K562 (cell line): ENCODE data around the gene COMTD1. TPM values are rescaled to one million over a fixed set of nuclear protein-coding genes. Genes with fewer than 3 reads are reported as not detected.

ENCODE experiments used
- ADNP ChIP-seq: fragments of 200-800 bp; sonication (Bioruptor generic); IDR thresholded peaks from 2 replicates; pipeline ENCODE4 v1.6.1; 2016; ENCODE audit warnings: missing genetic modification characterization, missing compliant biosample characterization
- CTCF ChIP-seq, 3 experiments: IDR thresholded peaks in 2 of 3; conservative IDR thresholded peaks in 1 of 3; 2 replicates each; pipeline ENCODE4 v1.5.1; 2011 to 2012; ENCODE audit warnings: low read length in 3 of 3, mild to moderate bottlenecking in 3 of 3, control low read depth in 2 of 3, improper control_type of control experiment in 1 of 3, inconsistent platforms in 1 of 3, low read depth in 1 of 3, mixed read lengths in 1 of 3, moderate library complexity in 1 of 3; ENCODE audit not compliant: insufficient read depth in 2 of 3
- E2F4 ChIP-seq: sonication (generic); formaldehyde crosslinking; IDR thresholded peaks from 2 replicates; pipeline ENCODE4 v1.8.0; 2022; ENCODE audit warnings: mild to moderate bottlenecking, low read depth, missing genetic modification reagents
- ESRRB ChIP-seq: fragments of 250-450 bp; sonication (Bioruptor Pico); IDR thresholded peaks from 2 replicates; pipeline ENCODE4 v1.5.0; 2020; ENCODE audit warnings: mild to moderate bottlenecking, moderate library complexity, borderline replicate concordance
- ETV6 ChIP-seq, 3 experiments: fragments of 150-350 bp in 1 of 3; sonication (generic) in 1 of 3; formaldehyde crosslinking in 1 of 3; IDR thresholded peaks; 2 replicates each; pipeline versions ENCODE4 v1.6.1 to v1.8.0; 2014 to 2022; ENCODE audit warnings: borderline replicate concordance in 2 of 3, low read depth in 2 of 3, antibody characterized with exemption in 1 of 3, low read length in 1 of 3, mild to moderate bottlenecking in 1 of 3, missing genetic modification reagents in 1 of 3
- FOXK2 ChIP-seq, 2 experiments: fragments of 450-650 bp; IDR thresholded peaks in 1 of 2; conservative IDR thresholded peaks in 1 of 2; 2 replicates each; pipeline ENCODE4 v1.6.1; 2016; ENCODE audit warnings: low read depth in 2 of 2, mild to moderate bottlenecking in 1 of 2
- GATAD2A ChIP-seq: fragments of 450-650 bp; IDR thresholded peaks from 2 replicates; pipeline ENCODE4 v1.6.1; 2017
- JUNB ChIP-seq: fragments of 450-650 bp; formaldehyde crosslinking; conservative IDR thresholded peaks from 2 replicates; pipeline ENCODE4 v1.4.0; 2020; ENCODE audit warnings: mild to moderate bottlenecking
- KDM5B ChIP-seq: fragments of 200-600 bp; sonication (generic); IDR thresholded peaks from 2 replicates; pipeline ENCODE4 v1.6.1; 2012; ENCODE audit warnings: low read depth, mild to moderate bottlenecking, moderate library complexity, low read length, control low read depth, inconsistent platforms; ENCODE audit not compliant: insufficient replicate concordance
- LCOR ChIP-seq: sonication (generic); formaldehyde crosslinking; IDR thresholded peaks from 2 replicates; pipeline ENCODE4 v1.8.0; 2022; ENCODE audit warnings: mild to moderate bottlenecking, missing genetic modification reagents
- NCOA1 ChIP-seq: fragments of 450-650 bp; IDR thresholded peaks from 2 replicates; pipeline ENCODE4 v1.6.1; 2016; ENCODE audit warnings: low read depth
- NFXL1 ChIP-seq: fragments of 450-650 bp; formaldehyde crosslinking; IDR thresholded peaks from 2 replicates; pipeline ENCODE4 v1.4.0; 2021; ENCODE audit warnings: mild to moderate bottlenecking
- PCBP2 ChIP-seq: fragments of 200-400 bp; formaldehyde crosslinking; IDR thresholded peaks from 2 replicates; pipeline ENCODE4 v1.6.1; 2018; ENCODE audit warnings: low read length, low read depth, mild to moderate bottlenecking, moderate library complexity; ENCODE audit not compliant: poor library complexity, severe bottlenecking
- POU5F1 ChIP-seq: fragments of 150-350 bp; IDR thresholded peaks from 2 replicates; pipeline ENCODE4 v1.6.1; 2014; ENCODE audit warnings: borderline replicate concordance, low read length, low read depth, mild to moderate bottlenecking; ENCODE audit not compliant: partially characterized antibody
- RFX7 ChIP-seq: fragments of 250-450 bp; sonication (Bioruptor Pico); IDR thresholded peaks from 2 replicates; pipeline ENCODE4 v1.5.1; 2021; ENCODE audit warnings: mild to moderate bottlenecking
- SLC30A9 ChIP-seq: fragments of 250-450 bp; sonication (Bioruptor Pico); IDR thresholded peaks from 2 replicates; pipeline ENCODE4 v1.8.0; 2022; ENCODE audit warnings: mild to moderate bottlenecking, moderate library complexity
- SMARCB1 ChIP-seq: IDR thresholded peaks from 2 replicates; pipeline ENCODE4 v1.6.1; 2011; ENCODE audit warnings: improper control_type of control experiment, low read depth; ENCODE audit not compliant: insufficient read length
- TAL1 ChIP-seq: fragments of 450-650 bp; IDR thresholded peaks from 2 replicates; pipeline ENCODE4 v1.6.1; 2016; ENCODE audit warnings: mild to moderate bottlenecking
- TBP ChIP-seq: optimal IDR thresholded peaks from 2 replicates; pipeline ENCODE3; 2011; ENCODE audit warnings: low read depth, low read length, improper control_type of control experiment
- TSHZ1 ChIP-seq: fragments of 250-450 bp; sonication (Bioruptor Pico); IDR thresholded peaks from 2 replicates; pipeline ENCODE4 v1.4.0; 2020; ENCODE audit warnings: mild to moderate bottlenecking, moderate library complexity
- ZNF212 ChIP-seq: fragments of 450-650 bp; formaldehyde crosslinking; IDR thresholded peaks from 2 replicates; pipeline ENCODE4 v1.4.0; 2020; ENCODE audit warnings: mild to moderate bottlenecking
- ZNF57 ChIP-seq: fragments of 450-650 bp; formaldehyde crosslinking; IDR thresholded peaks from 2 replicates; pipeline ENCODE4 v1.4.0; 2020; ENCODE audit warnings: mild to moderate bottlenecking, moderate library complexity
- polyA plus RNA-seq, 8 experiments: library from polyadenylated mRNA; depleted of rRNA in 4 of 8; stranded (reverse) in 5 of 8; unstranded in 3 of 8; fragments of >200 nt; fragmentation: Nextera tagmentation in 2 of 8; fragmentation: Illumina TruSeq in 1 of 8; extraction: Ambion mirVana in 2 of 8; extraction: Trizol in 1 of 8; gene quantifications; 2 replicates each; pipeline versions ENCODE4 v1.2.1 to v1.2.3, GENCODE V29; 2011 to 2014; ENCODE audit warnings: inconsistent platforms in 1 of 8, missing spikeins in 1 of 8
- total RNA-seq, 7 experiments: library from RNA; depleted of rRNA in 6 of 7; stranded (reverse); fragments of >200 nt in 6 of 7; fragmentation: Illumina TruSeq in 2 of 7; extraction: Trizol in 2 of 7; gene quantifications; 2 replicates each; pipeline versions ENCODE4 v1.2.1 to v1.2.3, GENCODE V29; 2011 to 2021; ENCODE audit warnings: low replicate concordance in 1 of 7

The COMTD1 gene
- total and polyA plus RNA-seq, 9 of the 15 experiments (the other 6 are each of a cell fraction or from before 2014, with no cell fraction given): 0.41 to 112 (median 13.7) TPM

- TF ChIP-seq TSHZ1 (CRISPR knock-in tag) (no peak), POU5F1 (no peak), TAL1 (no peak), NFXL1 (CRISPR knock-in tag) (no peak), ESRRB (no peak), NCOA1 (peak; percentile 6; the same call in 1 of the 2 replicates), SMARCB1 (no peak), ETV6 (IDR thresholded peaks at IDR 0.05; ENCODE audit: borderline replicate concordance in 1 of 2, low read depth in 2 of 2, low read length in 1 of 2) (no peak), ETV6 (CRISPR knock-in tag; IDR thresholded peaks at IDR 0.05; ENCODE audit: borderline replicate concordance) (no peak), KDM5B (peak; percentile 27), SLC30A9 (CRISPR knock-in tag) (no peak), ZNF57 (CRISPR knock-in tag) (no peak), GATAD2A (no peak), PCBP2 (no peak), E2F4 (CRISPR knock-in tag) (peak; percentile 75; the same call in 1 of the 2 replicates), ADNP (no peak), TBP (no peak), LCOR (CRISPR knock-in tag) (no peak), CTCF (IDR thresholded peaks at IDR 0.05 in 2 of 3, conservative IDR thresholded peaks at IDR 0.05 in 1 of 3; ENCODE audit: insufficient read depth in 2 of 3, low read depth in 1 of 3, low read length in 3 of 3) (peak in 2 of 3 experiments; percentile 6 to 21; a peak in 1 of 6 replicates), FOXK2 (conservative IDR thresholded peaks at IDR 0.05 in 1 of 2, IDR thresholded peaks at IDR 0.05 in 1 of 2; ENCODE audit: low read depth in 2 of 2) (no peak), RFX7 (no peak), JUNB (CRISPR knock-in tag) (no peak), ZNF212 (CRISPR knock-in tag) (no peak)
Observed at GRCh38 chr10:75234017-75234682, 1.6 kb downstream of the COMTD1 start (continued).
